Kidney tubule cell (primary cell): ENCODE results near the gene MMP25.

Experiments
- DNase-seq: peaks from one replicate; pipeline ENCODE4 v3.0.0-alpha.2; 2018; ENCODE audit warnings: low spot score

The MMP25 gene

DNA sequence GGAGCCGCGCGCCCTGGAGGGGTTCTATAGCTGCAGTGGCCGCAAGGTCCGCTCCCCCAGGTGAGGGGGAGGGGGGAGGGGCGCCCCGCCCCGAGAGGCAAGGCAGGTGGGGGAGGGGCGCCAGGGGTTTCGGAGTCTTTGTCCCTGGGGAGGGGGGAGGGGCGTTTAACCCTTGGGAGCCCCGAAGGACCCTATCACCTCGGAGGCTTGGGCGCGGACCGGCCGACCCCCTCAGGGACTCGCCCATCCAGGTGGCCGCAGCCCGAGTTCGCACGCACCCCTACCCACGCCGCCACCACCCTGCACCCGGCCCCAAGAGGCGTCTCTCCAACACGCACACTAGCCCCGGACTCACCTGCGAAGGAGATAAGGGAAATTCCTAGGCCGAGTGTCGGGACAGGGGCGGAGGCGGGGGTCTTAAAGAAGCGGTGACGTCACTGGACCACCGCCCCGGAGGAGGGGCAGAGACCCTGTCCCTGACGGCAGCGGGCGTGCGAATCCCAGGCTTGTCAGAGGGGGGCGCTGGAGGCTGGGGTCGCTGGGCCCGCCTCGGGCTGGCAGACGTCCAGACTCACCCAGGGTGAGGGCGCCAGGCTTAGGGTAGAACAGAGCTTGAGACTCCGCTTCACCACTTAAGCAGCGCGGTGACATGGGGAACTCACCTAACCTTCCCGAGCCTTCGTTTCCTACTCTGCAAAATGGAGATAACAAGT, 28.4 kb upstream of the MMP25 start, which contains the start of gene CLDN6:
Gene CLDN6, minus strand, starts transcription at position 390 of the 713 bp plus-strand sequence. CDS start 2,162 bp downstream, outside the sequence.
- DNase-seq: peak; percentile 36

DNA sequence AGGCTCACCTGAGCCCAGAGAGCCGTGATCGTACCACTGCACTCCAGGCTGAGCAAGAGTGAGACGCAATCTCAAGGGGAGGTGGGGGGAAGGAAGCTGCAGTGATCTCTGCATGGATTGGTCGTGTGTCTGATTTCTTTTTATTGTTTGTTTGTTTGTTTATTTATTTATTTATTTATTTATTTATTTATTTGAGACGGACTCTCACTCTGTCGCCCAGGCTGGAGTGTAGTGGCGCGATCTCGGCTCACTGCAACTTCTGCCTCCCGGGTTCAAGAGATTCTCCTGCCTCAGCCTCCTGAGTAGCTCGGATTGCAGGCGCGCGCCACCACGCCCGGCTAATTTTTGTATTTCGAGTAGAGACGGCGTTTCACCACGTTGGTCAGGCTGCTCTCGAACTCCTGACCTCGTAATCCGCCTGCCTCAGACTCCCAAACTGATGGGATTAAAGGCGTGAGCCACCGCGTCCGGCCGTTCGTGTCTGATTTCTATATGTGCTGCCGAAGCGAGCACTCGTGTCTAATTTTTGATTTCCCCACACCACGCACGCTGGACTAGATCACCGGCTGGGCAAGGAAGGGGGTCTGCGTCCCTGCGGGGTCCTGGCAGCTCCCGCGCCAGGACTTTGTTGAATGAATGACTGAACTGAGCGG, 26.6 kb upstream of the MMP25 start:
- DNase-seq: no peak

DNA sequence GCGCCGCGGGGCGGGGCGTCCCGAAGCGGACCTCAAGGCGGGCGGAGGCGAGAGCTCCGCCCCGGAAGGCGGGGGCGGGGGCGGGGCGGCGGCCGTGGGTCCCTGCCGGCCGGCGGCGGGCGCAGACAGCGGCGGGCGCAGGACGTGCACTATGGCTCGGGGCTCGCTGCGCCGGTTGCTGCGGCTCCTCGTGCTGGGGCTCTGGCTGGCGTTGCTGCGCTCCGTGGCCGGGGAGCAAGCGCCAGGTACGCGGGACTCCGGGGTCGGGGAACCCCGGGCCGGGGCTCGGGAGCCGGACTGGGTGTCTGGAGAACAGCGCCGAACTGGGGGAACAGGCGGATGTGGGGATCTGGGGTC, 26.1 kb upstream of the MMP25 start, which contains the start of gene TNFRSF12A:
Gene TNFRSF12A, plus strand, starts transcription at position 122 of the 357 bp plus-strand sequence. Its CDS starts 30 bp downstream, at position 152.
- peak; percentile 88 for DNase-seq

DNA sequence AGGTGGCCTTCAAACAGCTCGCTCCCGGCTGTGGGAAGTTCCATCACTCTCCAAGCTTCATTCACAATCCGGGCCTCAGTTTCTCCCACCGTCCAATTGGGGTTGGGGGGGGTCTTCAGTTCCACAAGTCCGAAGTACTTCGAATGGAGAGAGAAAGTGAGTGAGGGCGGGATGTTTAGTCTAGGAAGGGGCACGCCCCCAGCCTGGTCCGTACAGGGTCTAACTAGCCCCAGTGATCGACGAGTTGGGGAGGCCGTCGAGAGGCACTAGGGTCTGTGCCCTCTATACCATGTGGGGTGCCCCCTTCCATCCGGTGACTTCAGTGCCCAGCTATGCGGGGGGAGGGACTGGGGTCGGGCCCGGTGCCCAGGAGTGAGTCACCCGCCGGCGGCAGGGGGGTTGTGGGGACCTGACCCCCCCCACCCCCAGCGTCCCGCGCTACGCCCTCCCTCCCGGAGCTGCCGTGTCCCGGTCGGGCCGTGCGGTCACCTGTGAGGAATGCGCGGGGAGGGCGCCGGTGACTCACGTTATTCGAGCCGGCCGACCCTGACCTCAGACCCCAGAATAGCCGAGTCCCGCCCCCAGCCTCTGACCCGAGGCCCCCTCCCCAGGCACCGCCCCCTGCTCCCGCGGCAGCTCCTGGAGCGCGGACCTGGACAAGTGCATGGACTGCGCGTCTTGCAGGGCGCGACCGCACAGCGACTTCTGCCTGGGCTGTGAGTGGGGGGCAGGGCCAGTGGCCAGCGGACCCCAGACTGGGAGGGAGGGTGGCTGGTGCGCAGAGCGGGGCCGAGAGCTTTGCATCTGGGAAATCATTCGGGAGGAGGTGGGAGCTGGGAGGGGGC, 25.5 kb upstream of the MMP25 start:
- peak; percentile 98 for DNase-seq

DNA sequence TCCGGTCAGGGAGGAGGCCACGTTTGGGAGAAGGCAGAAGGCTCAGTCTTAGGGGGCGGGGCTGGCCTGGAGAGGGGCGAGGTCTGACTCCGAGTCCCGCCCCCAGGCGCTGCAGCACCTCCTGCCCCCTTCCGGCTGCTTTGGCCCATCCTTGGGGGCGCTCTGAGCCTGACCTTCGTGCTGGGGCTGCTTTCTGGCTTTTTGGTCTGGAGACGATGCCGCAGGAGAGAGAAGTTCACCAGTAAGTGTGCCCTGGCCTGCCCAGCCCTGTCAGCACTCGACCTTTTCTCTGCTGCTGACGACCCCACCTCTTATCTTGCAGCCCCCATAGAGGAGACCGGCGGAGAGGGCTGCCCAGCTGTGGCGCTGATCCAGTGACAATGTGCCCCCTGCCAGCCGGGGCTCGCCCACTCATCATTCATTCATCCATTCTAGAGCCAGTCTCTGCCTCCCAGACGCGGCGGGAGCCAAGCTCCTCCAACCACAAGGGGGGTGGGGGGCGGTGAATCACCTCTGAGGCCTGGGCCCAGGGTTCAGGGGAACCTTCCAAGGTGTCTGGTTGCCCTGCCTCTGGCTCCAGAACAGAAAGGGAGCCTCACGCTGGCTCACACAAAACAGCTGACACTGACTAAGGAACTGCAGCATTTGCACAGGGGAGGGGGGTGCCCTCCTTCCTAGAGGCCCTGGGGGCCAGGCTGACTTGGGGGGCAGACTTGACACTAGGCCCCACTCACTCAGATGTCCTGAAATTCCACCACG, 24.7 kb upstream of the MMP25 start:
- DNase-seq: peak; percentile 98

DNA sequence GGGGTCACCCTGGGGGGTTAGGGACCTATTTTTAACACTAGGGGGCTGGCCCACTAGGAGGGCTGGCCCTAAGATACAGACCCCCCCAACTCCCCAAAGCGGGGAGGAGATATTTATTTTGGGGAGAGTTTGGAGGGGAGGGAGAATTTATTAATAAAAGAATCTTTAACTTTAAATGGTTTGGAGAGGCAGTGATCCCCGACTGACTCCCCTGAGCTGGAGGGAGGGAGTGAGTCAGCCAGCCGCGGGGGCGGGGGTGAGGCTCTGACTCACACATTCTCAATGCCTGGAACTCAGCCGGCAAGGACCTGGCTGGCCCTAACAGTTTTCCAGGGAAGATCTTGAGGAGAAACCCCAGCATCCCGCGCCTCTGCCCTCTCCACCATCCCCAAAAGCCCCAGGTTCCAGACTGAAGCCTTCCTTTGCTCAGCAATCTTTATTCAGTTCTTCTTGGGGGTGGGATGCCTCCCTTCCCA, 24.1 kb upstream of the MMP25 start:
- DNase-seq: peak; percentile 96

DNA sequence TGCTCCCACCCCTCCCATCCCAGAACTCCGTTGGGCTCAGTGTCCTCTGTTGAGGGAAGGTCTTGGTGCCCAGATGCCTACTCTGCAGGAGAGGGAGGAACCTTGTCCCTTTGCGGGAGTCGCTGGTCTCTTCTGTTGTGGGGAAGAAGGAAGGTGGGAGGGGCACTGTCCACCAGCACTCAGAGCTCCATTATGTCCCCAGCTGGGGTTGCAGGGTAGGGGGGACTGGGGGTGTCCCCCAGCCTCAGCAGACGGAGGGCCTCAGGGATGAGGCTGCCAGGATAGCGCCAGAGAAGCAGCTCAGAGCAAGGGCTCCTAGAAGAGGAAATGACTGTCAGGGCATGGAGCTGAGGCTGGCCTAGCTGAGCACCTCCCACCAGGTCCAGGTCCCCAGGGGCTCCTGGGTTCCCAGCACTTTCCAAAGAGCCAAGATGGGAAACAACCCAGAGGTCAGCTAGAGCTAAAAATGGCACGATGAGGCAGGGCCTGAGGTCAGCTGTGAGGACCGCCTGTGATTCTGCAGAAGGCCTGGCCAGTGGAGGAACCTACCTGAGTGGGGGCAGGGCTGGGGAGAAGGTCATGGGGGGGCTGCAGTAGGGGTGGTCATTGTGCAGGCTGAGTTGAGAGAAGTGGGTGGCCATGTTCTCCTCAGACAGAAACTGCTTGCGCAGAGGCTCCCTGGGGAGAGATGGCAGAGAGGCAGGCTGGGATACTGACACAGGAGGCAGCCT, 23.5 kb upstream of the MMP25 start:
- DNase-seq: no peak

DNA sequence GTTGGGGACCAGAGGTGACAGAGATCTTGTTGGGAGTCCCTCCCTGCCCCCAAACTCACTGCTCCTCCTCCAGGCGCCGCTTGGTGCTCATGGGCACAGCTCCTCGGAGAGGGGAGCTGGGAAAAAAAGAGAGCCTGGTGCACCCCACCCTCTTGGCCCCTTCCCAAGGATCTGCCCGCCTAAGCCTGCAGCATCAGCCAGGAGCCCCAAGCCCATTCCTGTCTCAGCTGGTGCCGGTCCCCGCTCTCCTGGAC, 23.0 kb upstream of the MMP25 start:
- DNase-seq: peak; percentile 94

DNA sequence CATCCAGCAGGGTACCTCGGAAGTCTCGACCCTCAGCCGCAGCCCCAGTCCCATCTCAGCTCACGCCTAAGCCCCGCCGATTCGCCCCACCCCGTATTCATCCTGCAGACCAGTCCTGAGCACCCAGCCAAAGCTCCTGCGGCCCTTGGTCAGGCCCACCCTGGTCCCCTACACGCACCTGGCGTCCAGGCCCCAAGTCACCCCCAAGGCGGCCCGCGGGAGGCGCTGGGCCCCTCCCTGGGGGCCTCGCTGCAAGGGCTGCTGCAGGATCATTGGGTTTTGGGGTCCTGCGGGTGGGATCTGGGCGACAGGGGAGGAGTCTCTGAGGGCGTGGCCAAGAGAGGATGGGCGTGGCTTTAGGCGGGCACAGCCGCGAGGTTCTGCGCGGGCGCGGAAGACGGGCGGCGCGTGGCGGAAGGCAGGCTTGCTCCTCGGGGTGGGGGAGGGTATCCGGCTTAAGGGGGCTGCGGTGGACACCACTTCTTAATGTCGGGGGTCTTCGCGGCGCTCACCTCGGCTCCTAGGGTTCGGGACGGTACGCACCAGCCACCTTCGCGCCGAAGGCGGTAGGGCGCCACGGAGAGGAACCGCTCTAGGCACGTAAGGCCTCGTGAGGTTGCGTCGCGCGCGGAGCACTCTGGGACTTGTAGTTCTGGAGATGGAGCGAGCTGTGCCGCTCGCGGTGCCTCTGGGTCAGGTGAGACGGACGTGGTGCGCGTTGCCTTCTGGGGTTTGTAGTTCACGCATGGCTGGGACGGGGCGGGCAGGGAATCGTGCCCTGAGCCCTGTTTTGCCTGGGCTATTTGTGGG, 22.5 kb upstream of the MMP25 start, which contains the start of the genes HCFC1R1 and THOC6:
Gene HCFC1R1, minus strand, starts transcription at position 274 of the 810 bp plus-strand sequence. Its CDS starts 1 bp downstream, at position 273.
Gene THOC6, plus strand, starts transcription at position 367 of the 810 bp plus-strand sequence. Its CDS starts 292 bp downstream, at position 659.
- DNase-seq: peak; percentile 99

DNA sequence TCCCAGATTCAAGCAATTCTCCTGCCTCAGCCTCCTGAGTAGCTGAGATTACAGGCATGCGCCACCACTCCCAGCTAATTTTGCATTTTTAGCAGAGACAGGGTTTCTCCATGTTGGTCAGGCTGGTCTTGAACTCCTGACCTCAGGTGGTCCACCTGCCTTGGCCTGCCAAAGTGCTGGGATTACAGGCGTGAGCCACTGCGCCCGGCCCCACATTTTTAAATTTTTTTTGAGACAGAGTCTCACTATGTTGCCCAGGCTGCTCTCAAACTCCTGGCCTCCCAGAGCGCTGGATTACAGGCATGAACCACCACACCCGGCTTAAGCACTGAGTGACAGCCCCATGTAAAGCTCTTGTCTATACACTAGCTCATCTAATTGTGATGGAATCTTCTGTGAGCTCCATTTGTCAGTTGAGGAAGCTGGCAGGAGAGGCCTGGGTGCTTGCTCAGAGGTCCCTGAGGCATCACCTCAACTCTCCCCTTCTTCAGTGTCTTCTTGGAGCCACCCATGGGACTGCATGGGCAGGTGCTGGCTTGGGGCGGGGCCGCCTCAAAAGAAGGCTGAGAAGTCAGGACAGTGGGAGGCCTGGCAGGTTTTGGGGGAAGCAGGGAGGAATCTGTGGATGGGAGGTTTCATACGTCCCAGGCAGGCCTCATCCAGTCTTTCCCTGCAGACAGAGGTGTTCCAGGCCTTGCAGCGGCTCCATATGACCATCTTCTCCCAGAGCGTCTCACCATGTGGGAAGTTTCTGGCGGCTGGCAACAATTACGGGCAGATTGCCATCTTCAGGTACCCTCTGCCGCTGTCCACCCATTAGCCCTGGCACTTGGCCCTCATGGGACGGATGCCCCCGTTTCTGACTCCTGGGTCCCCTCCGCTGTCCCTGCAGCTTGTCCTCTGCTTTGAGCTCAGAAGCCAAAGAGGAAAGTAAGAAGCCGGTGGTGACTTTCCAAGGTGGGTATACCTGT, 21.0 kb upstream of the MMP25 start:
- peak; percentile 22 for DNase-seq

DNA sequence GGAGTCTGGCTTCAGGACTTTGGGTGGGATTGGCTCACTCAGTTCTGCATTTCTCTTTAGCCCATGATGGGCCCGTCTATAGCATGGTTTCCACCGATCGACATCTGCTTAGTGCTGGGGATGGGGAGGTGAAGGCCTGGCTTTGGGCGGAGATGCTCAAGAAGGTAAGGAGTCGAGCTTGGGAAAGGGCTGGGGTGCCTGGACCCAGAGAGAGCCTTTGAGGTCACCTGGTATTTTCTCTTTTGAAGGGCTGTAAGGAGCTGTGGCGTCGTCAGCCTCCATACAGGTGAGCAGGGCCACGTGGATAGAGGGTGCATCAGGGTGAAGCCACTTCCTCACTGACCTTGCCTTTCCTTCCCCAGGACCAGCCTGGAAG, 20.4 kb upstream of the MMP25 start:
- DNase-seq: no peak

DNA sequence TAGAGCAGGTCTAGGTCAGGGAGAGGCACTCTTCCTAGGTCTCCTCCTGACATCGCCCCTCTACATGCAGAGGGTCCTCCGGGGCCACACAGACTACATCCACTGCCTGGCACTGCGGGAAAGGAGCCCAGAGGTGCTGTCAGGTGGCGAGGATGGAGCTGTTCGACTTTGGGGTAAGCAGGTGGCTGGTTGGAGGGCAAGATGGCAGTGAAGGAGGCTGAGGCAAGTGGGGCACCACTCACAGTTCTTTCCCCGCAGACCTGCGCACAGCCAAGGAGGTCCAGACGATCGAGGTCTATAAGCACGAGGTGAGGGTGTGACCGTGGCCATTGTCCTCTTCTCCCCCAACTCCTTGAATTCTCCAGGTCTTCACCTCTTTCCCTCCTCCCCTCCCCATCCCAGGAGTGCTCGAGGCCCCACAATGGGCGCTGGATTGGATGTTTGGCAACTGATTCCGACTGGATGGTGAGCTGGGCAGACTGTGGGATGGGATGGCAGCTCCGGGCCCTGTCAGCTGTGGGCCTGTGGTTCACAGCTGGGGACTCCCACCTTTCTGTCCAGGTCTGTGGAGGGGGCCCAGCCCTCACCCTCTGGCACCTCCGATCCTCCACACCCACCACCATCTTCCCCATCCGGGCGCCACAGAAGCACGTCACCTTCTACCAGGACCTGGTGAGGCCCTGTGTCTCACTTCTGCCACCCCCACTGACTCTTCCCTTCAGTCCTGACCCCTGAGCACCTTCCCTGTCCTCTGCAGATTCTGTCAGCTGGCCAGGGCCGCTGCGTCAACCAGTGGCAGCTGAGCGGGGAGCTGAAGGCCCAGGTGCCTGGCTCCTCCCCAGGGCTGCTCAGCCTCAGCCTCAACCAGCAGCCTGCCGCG, 19.5 kb upstream of the MMP25 start:
- no peak for DNase-seq

DNA sequence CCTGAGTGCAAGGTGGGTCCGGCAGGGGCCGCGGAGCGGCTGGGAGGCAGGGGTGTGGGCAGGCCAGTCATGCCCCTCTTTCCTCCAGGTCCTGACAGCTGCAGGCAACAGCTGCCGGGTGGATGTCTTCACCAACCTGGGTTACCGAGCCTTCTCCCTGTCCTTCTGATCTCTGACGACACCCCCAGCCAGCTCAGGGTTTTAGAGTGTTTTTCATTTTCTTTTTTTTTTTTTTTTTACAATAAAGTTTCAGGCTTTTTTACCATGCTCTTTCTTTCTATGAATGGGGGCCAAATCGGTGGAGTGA, 18.9 kb upstream of the MMP25 start:
- DNase-seq: no peak

DNA sequence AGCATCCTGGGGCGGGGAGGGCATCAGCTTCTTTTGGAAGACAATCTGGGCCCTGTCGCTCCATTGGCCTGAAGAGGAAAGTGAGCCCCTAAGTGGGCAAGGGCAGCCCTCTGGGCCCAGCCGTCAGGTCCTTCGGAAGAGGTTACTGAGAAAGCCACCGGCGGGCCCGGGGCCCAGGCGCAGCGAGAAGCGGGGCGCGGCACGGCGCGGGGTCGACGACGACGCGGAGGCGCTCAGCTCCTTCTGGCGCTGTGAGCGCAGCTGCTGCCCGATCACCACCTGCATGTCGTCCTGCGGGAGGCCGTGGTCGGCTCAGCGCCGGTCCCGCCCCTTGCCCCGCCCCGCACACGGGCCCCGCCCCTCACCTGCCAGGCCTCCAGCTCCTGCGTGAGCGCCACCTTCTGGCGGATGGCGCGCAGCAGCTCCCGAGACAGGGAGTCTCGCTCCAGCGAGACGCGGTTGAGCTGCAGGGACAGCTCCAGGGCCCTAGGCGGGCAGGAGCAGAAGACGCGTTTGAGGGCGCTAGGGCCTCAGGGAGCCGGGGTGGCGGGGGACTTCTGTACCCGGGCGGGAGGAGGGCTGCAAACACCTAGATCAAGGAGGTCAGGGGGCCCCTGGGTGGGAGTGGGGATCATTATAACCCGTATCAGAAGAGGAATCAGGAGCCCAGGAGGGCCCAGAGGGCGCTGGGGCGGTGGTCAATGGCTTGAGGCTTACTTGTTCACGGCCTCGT, 18.2 kb upstream of the MMP25 start:
- peak; percentile 89 for DNase-seq

DNA sequence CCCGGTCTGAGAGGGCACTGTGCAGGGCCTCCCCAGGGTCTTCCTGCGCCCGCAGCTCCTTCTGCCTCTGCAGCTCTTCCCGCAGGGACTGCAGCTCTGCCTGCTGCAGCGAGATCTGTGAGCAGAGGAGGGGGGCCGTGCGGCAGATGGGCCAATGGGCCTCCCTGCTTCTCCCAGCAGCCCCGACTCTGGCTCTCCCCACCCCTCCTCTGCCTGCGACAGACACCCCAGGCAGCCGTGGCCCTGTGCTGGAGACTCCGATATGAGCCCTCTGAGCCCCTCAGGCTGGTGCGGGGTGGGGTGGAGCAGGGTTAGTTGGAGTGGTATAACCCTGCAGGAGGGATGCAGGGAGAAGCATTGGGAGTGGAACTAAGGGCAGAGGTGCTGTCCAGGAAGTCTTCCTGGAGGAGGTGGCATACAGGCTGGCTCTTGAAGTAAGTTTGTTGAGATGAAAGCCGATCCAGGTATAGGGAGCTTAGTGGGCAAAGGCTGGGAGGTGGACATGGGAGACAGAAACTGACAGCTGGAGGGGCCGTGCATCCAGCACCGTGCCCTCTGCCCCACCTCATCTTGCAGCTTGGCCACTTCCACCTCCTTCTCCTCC, 17.5 kb upstream of the MMP25 start:
- no peak for DNase-seq

DNA sequence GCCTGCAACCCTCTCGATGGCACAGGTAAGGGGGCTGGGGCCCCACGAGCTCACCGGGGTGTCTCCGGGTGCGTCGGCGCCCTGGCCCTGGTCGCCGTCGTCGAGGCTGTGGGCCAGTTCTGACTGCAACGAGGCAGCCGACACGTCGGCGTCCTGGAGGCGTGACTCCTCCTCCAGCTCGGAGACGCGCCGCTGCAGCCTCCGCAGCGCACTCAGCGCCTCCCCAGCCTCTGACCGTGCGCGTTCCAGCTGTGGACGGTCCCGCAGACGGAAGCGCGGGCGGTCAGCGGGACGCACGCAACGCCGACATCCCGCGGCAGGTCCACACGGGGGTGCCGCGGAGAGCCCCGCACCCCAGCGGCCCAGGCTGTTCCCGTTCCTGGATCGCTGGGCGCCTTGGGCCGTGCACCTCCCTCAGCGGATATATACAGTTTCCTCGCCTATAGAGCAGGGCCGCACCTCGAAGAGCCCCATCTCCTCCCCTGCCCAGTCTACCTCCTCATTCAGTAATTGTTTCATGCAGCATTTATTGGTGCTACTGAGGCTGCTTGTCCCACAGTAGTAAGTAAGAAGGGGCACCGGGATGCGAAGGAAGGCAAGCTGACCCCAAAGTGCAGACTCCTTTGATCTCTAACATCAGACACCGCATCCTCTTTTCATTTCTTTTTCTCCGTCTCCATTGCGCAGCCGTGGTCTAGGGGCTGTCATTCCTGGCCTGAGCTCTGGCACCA, 16.7 kb upstream of the MMP25 start:
- no peak for DNase-seq
